Measurements from ENCODE around the gene PANX1. TPM values are rescaled to one million over a fixed set of nuclear protein-coding genes. Genes with fewer than 3 reads are reported as not detected.

The PANX1 gene
- total RNA-seq, 1 donor from 2014 or later: 9.7 TPM

DNA sequence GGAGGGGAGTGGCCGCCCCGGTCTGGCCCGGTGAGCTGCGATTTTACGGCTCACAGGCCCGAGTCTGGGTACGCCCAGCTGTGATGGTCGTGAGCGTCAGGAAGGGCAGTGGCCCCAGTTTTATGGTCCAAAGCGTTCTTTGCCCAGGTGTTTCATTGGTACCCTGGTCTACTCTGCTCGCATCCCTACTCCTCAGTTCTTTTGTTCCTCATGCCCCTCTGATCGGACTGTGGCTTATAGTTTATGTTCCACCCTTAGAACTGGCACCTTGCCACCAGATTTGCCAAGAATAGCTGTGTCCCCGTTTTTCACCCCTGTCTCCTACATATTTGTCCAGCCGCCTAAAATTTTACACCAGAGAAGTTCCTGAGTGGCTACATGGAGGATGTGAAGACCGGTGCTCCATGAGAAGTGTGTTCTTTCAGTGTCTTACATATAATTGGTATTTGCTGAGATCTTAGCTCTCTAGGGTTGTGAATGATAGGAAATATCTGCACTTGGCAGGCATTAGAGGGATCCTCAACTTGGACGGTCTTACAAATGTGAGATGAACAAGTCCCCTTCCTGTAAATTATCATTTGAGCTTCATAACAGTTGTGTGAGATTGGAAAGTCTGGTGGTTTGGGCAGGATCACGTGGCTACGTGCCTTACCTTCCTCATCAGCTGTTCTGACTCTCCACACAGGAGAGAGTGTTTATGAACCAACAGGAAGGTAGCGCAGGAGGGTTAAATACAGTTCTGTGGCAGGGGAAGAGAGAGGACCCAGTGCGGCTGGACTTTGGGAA is 1.1 kb downstream of the PANX1 start:
- ATAC-seq (no peak), DNase-seq (ENCODE audit: low spot score) (no peak)

- DNase-seq (ENCODE audit: low spot score): no peak
- ATAC-seq: no peak
These were observed 1.8 kb downstream of the PANX1 start for GRCh38 chr11:94130298-94131046.

DNA sequence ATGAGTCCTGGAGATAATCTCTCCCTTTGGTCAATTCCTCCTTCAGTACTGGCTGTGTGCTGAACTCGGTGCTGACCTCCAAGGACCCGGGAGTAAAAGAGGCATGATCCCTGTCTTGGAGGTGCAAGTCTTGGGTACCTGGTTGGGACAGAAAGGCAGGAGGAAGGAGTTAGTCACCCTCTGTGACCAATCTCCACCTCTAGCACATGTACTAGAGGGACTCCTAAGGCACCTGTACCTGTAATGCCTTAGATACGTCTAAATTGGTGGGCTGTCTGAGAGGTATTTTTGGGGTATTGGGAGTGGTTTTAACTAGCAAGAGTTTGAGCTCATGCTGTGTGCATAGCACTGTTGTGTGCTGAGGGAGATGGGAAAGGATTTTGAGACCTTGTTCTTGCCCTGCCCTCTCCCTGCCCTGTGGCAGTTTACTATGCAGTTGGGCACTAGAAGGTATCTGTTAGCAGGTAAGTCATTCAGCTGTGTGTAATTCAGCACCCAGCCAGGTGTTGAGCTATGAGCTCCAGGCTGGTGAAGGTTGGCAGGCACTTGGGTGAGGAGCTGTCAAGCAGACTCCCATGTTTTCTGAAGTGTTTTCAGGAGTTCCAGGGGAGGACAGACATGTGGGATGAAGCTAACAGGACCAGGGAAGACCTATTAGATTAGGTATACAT is 2.5 kb downstream of the PANX1 start:
- no peak for DNase-seq (ENCODE audit: low spot score)
- ATAC-seq: no peak

GRCh38 chr11:94131718-94132115 is 3.1 kb downstream of the PANX1 start:
- no peak for ATAC-seq
- no peak for DNase-seq (ENCODE audit: low spot score)

- ATAC-seq: no peak
- no peak for DNase-seq (ENCODE audit: low spot score)
These were observed 3.5 kb downstream of the PANX1 start for GRCh38 chr11:94132152-94132558.

DNA sequence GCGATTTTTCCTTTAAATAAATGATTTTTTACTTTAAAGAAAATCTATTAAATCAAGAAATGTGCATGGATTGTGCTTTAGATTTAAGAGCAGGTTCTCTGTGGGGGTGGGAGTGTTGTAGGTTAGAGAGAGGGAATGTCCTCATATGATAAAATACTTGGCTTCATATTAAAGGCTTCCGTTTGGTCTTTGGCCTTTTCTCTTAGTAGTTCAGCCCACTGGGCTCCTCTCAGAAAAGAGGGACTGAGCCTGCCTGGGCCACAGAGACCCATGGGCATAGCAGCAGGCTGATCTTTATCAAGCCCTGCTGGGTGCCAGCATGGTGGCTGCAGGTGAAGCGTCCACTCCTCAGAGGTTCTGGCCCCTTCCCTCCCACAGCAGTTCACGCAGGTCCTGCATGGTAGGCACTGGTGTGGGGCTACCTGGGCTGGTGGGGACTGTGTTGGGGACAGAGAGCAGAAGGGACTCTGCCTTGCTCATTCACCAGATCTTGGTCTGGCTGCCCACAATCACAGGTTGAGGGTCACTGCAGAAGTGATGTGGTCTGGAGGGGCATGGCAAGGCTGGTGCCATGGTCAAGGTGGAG is 4.3 kb downstream of the PANX1 start:
- DNase-seq (ENCODE audit: low spot score) (no peak), ATAC-seq (peak; percentile 15)

DNA sequence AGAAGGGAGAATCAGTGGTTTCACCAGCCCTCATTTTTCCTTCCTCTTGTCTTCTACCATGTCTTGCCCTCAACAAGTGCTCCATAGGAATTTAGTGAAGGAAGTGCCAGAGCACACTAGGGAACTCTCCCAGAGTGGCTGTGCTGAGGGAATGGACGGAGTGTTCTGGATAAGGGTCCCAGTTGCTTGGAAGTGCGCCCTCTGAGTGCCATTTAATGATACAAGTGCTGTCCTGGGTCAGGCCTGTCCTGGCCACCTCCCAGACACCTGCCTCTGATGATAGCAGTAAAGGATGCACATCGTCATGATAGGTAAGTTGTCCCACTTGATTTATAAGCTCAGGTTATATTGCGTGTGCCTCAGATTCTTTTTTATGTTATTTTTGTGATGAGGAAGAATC is 5.1 kb downstream of the PANX1 start:
- no peak for ATAC-seq
- no peak for DNase-seq (ENCODE audit: low spot score)

DNA sequence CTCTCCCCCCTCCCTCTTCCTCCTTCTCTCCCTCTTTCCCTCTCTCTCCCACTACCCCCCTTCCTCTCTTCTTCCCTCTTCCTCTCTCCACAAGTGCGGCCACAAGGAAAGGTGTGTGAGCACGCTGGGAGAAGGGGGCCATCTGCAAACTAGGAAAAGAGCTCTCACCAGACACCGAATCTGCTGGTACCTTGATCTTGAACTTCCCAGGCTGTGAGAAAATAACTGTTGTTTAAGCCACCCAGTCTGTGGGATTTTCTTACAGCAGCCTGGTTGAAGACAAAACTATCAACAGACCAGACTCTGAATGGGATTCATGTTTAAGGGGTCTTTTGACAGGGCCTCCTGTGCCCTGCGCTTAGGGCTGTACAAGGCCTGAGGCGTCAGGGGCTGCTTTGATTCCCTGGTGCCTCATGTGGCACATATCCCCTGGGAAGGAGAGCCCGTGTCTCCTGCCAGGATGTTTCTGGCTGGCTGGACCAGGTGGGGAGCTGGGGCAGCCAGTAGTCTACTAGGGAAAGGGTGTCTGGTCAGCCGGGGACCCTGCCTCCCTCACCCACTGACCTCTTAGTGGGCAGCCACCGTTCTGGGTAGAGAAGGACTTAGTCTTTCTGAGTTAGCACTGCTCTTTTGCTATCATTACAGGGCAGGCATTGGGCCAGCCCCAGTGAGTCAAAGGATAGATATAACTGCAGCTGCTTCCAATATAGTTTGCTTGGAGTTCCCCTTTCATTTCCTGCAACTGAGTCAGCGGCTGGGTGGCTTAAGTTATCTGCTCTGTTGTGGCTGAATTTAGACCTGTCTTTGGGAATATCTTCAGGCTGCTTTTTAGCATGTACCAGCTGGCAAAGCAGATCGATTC is 6.2 kb downstream of the PANX1 start:
- DNase-seq (ENCODE audit: low spot score) (no peak), ATAC-seq (peak; percentile 7)

- no peak for ATAC-seq
- no peak for DNase-seq (ENCODE audit: low spot score)
These were observed 10.8 kb downstream of the PANX1 start for GRCh38 chr11:94139416-94139815.

GRCh38 chr11:94140154-94140655 is 11.6 kb downstream of the PANX1 start:
- DNase-seq (ENCODE audit: low spot score) (no peak), ATAC-seq (no peak)

DNA sequence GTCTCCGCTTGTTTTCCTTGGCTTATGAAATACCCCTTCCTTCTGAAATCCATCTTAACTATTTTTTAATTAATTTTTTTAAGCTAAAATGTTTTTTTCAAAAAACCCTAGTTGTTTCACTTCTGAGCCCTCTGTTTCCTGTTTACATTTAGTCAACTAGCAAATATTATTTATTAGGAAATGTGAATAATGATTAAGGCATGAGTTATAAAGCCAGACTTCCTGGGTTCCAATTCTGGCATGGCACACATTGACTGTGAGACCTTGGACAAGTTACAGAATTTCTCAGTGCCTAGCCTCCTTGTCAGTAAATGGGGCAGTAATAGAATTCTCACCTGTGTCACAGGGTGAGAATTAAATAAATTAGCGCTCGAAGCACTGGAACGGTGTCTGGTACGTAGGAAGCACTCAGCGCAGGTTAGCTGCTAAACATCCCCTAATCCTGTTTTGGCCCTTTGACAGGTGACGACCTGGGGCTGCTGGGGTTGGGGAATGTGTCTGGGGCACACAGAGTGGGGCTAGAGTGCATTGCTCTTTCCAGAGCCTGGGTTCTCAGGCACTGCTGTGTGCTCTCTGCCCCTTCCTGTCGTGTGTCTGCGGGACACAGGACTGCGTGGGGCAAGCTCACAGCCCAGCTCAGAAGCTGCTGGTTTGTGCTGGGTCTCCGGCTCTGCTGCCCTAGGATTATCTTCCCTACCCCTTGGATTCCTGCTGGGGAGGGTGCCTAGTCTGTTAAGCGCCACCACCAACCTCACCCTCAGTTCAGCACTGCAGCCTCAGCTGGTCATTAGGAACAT is 13.1 kb downstream of the PANX1 start:
- DNase-seq (ENCODE audit: low spot score) (no peak), ATAC-seq (peak; percentile 9)

GRCh38 chr11:94142308-94143281 is 14.0 kb downstream of the PANX1 start:
- ATAC-seq (peak; percentile 36), DNase-seq (ENCODE audit: low spot score) (no peak)

DNA sequence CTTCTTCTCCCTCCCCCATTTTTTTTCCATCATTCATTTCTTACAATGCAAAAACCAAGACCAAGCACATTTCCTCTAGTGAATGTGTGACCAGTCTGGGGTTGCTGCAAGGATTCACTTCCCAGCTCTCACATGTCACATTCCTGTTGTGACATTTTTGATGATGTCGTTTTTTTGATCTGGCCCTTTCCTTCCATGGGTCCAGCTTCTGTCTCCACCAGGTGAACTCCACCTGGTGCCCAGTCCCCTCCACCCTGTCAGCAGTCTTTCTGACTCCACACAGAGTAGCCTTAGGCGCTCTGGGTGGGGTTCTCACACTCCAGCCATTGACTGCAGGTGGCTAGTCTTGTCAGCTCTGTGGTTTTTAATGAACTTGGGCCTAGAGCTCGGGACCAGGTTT is 15.6 kb downstream of the PANX1 start:
- DNase-seq (ENCODE audit: low spot score) (no peak), ATAC-seq (no peak)

- ATAC-seq (no peak), DNase-seq (ENCODE audit: low spot score) (no peak)
These were observed 16.0 kb downstream of the PANX1 start for GRCh38 chr11:94144664-94145063.

DNA sequence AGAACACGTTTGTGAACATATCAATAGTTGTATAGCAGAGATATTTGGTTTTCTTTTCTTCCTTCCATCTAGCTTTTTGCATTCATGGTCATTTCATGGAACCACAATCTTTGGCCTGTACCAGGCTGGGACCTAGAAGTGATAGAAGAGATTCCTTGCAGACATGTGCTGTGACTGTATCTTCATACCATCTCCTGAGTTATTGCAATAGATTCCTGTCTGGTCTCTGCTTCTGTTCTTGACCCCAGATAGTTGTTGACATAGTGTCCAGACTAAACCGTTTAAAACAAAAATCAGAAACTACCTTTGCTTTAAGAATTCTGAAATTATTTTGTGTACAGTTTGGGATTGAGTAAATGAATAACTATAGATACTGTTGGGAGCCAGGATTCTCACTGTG is 16.8 kb downstream of the PANX1 start:
- DNase-seq (ENCODE audit: low spot score) (no peak), ATAC-seq (peak; percentile 22)

DNA sequence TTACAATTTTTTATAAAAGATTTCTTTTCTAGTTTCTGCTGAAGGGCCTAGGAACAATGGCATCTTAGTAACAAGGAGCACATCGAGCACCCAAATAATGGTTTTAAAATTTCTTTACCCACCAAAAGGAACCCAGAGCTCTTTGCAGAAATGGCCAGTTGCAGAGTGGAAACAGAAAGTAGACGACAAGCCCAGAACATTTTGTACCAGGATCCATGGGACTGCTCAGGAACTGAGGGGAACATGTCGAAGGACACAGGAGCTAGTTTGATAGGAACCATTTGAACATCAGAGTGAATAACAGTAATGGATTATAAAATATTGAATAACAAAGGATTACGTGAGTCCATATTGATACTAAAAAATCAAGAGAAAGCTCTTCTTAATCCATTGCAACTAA is 17.3 kb downstream of the PANX1 start:
- DNase-seq (ENCODE audit: low spot score): no peak
- peak; percentile 46 for ATAC-seq

GRCh38 chr11:94147433-94147845 is 18.8 kb downstream of the PANX1 start:
- DNase-seq (ENCODE audit: low spot score): no peak
- ATAC-seq: no peak

DNA sequence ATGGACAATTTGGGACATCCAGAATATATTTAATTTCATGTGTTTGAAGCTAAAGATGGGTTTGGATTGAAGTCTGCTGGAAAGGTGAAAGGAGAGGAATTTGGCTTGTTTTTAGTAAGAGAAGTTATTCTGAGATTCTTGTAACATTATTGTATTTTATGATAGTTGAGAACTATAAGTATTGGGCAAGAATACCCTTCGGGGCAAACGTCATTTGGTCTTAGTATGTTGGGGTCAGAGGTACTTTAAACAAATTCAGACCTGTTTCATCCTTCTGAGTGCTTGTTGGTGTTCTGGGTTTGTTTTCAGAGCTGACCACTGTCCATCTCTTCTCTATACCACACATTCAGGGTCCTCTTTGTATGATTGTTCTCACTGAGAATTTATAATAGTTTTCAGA is 19.5 kb downstream of the PANX1 start:
- DNase-seq (ENCODE audit: low spot score) (no peak), ATAC-seq (no peak)

All from left lobe of liver (tissue), 2 donors.